MM.1S (cell line): ENCODE measurements around the gene PRDM12.

Experiments
- DNase-seq: peaks from one replicate; pipeline ENCODE4 v3.0.0-alpha.2; 2015
- H2AFZ ChIP-seq: fragments of 300-600 bp; sonication (generic); 2 replicates; pipeline ENCODE4 v1.6.0; 2016; ENCODE audit warnings: antibody characterized with exemption, low read length
- H3F3A ChIP-seq: fragments of 300-600 bp; sonication (generic); 2 replicates; pipeline ENCODE4 v1.6.1; 2016; ENCODE audit warnings: mild to moderate bottlenecking, antibody characterized with exemption, low read length, moderate library complexity, mixed read lengths; ENCODE audit not compliant: insufficient read depth
- H3K27ac ChIP-seq: fragments of 300-600 bp; sonication (generic); 2 replicates; pipeline ENCODE4 v1.5.1; 2016; ENCODE audit warnings: mild to moderate bottlenecking, low read length
- H3K27me3 ChIP-seq: fragments of 300-600 bp; sonication (generic); replicated peaks from 2 replicates; pipeline ENCODE4 v1.6.0; 2016; ENCODE audit warnings: low read length; ENCODE audit not compliant: insufficient read depth
- H3K36me3 ChIP-seq: fragments of 300-600 bp; sonication (generic); replicated peaks from 2 replicates; pipeline ENCODE4 v1.6.1; 2016; ENCODE audit warnings: mild to moderate bottlenecking, low read length, mixed read lengths; ENCODE audit not compliant: insufficient read depth
- H3K4me1 ChIP-seq: fragments of 300-600 bp; sonication (generic); 2 replicates; pipeline ENCODE4 v1.6.1; 2016; ENCODE audit warnings: low read length, mixed read lengths
- H3K4me2 ChIP-seq: fragments of 300-600 bp; sonication (generic); 2 replicates; pipeline ENCODE4 v1.6.0; 2016; ENCODE audit warnings: low read depth, low read length
- H3K4me3 ChIP-seq: fragments of 300-600 bp; sonication (generic); 2 replicates; pipeline ENCODE4 v1.5.1; 2016; ENCODE audit warnings: low read length, mixed read lengths
- H3K79me2 ChIP-seq: fragments of 300-600 bp; sonication (generic); 2 replicates; pipeline ENCODE4 v1.6.1; 2016; ENCODE audit warnings: mixed run types, low read length, mixed read lengths
- H3K9ac ChIP-seq: fragments of 300-600 bp; sonication (generic); 2 replicates; pipeline ENCODE4 v1.6.1; 2016; ENCODE audit warnings: low read length, mixed read lengths
- H3K9me2 ChIP-seq: fragments of 300-600 bp; sonication (generic); replicated peaks from 2 replicates; pipeline ENCODE4 v1.6.1; 2016; ENCODE audit warnings: mild to moderate bottlenecking, low read length, mixed read lengths; ENCODE audit not compliant: insufficient read depth
- H3K9me3 ChIP-seq: fragments of 300-600 bp; sonication (generic); replicated peaks from 2 replicates; pipeline ENCODE4 v1.6.1; 2016; ENCODE audit warnings: mild to moderate bottlenecking, low read length, mixed read lengths; ENCODE audit not compliant: insufficient read depth
- H4K20me1 ChIP-seq: fragments of 300-600 bp; sonication (generic); 2 replicates; pipeline ENCODE4 v1.6.1; 2016; ENCODE audit warnings: mild to moderate bottlenecking, low read length, moderate library complexity, mixed read lengths; ENCODE audit not compliant: insufficient read depth
- EZH2 ChIP-seq: fragments of 300-600 bp; sonication (generic); optimal IDR thresholded peaks from 2 replicates; pipeline ENCODE3; 2017; ENCODE audit warnings: low read depth, mild to moderate bottlenecking, antibody characterized with exemption, low read length, mixed read lengths
- EZH2phosphoT487 ChIP-seq: fragments of 300-600 bp; sonication (generic); IDR thresholded peaks from 2 replicates; pipeline ENCODE4 v1.6.1; 2018; ENCODE audit warnings: antibody characterized with exemption, low read length
- TF ChIP-seq, protein P1 (sequence below): fragments of 300-600 bp; sonication (generic); IDR thresholded peaks from 2 replicates; pipeline ENCODE4 v1.5.1; 2016; ENCODE audit warnings: antibody characterized with exemption, low read length, mixed read lengths

Gene PRDM12

DNA sequence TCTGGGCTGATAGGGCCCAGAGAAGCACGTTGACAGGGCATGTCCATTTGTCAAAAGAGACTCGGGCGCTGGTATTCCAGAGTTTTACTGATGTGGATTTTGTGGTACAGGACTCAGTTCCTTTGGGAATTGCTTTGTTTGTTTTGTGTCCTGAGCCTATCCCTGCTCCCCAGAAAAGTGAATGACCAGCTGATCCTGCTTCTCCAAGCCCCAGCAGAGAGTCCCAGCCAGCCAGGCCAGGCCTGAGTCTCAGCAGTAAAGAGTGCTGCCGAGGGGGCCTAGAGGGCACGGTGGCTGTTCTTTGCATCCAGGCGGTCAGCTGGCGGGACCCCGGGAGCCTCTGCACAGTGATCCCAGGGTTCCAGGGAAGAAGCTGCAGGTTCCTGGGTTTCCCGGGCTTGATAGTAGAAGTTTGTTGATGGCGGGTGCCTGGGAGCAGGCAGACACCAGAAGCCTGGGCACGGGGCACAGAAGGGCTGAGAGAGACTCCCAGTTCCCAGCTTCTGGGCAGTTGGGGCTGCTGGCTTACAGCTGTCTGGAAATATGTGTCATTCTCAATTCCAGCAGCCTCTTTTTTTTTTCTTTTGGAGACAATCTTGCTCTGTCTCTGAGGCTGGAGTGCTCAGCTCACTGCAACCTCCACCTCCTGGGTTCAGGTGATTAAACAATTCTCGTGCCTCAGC, 8.7 kb downstream of the PRDM12 start:
- no peak for DNase-seq
- no peaks in the 10 kb centered on the region for H3K9me3 ChIP-seq
- no peak overlapping the region for H2AFZ ChIP-seq
- no peaks in the 10 kb centered on the region for H3K79me2 ChIP-seq
- H3K4me3 ChIP-seq, result no peak overlapping the region
- no peaks in the 10 kb centered on the region for H3K36me3 ChIP-seq
- H3K9ac ChIP-seq, result no peak overlapping the region
- no peaks in the 10 kb centered on the region for H3K4me1 ChIP-seq
- no peak overlapping the region for H3K27ac ChIP-seq
- H4K20me1 ChIP-seq, result no peaks in the 10 kb centered on the region
- peaks cover 45% of the 10 kb centered on the region for H3K27me3 ChIP-seq
- TF ChIP-seq, protein P1, sequence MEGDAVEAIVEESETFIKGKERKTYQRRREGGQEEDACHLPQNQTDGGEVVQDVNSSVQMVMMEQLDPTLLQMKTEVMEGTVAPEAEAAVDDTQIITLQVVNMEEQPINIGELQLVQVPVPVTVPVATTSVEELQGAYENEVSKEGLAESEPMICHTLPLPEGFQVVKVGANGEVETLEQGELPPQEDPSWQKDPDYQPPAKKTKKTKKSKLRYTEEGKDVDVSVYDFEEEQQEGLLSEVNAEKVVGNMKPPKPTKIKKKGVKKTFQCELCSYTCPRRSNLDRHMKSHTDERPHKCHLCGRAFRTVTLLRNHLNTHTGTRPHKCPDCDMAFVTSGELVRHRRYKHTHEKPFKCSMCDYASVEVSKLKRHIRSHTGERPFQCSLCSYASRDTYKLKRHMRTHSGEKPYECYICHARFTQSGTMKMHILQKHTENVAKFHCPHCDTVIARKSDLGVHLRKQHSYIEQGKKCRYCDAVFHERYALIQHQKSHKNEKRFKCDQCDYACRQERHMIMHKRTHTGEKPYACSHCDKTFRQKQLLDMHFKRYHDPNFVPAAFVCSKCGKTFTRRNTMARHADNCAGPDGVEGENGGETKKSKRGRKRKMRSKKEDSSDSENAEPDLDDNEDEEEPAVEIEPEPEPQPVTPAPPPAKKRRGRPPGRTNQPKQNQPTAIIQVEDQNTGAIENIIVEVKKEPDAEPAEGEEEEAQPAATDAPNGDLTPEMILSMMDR, result no peak
- TF ChIP-seq EZH2 (no peak), EZH2phosphoT487 (no peak)
- H3K4me2 ChIP-seq, result no peak overlapping the region
- H3F3A ChIP-seq, result no peaks in the 10 kb centered on the region
- H3K9me2 ChIP-seq, result no peaks in the 10 kb centered on the region

DNA sequence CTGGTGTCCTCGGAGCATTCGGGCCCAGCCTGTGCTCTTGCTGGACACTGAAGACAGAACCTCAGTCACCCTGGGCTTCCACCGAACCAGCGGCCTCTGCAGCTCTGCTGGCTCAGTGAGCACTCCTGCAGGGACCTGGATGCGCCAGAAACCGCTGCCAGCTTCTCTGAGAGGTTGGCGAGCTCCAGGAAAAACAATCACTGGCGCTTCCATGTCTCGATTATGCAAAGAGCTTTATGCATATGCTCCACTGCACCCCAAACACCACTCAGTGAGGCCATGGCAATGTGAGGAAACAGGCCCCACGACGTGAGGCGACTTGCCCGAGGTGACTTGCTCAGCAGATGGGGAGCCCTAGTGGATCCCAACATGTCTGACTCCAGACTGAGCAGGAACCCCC, 11.0 kb downstream of the PRDM12 start:
- Histone ChIP-seq H3K9me3 (no peaks in the 10 kb centered on the region), H3K27me3 (peaks cover 51% of the 10 kb centered on the region), H2AFZ (no peak overlapping the region), H3K4me3 (no peak overlapping the region), H3K9ac (no peak overlapping the region), H3K4me1 (no peaks in the 10 kb centered on the region), H3F3A (no peaks in the 10 kb centered on the region), H3K36me3 (no peaks in the 10 kb centered on the region), H3K79me2 (no peaks in the 10 kb centered on the region), H3K4me2 (no peak overlapping the region), H4K20me1 (no peaks in the 10 kb centered on the region), H3K9me2 (no peaks in the 10 kb centered on the region), H3K27ac (no peak overlapping the region)
- DNase-seq, result no peak
- TF ChIP-seq EZH2phosphoT487 (no peak), EZH2 (no peak)
- TF ChIP-seq, protein P1, result no peak

DNA sequence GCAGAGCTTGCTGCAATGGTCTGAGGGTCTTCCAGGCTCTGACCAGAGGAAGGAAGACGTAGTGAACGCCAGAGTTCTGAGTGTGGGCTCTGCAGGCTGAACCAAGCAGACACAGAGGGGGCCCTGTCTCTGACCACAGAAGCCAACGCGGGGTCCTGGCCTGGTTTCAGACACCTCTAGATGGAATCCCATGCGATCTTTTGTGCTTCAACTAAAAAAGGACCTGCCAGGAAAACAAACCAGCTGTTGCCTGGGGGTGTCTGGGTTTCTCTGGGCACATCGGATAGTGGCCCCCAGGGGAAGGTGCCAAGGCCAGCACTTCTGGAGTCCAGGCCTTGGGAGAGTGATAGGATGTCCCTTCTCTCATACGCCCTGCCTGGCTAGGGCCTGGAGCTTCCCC, 12.9 kb downstream of the PRDM12 start:
- H3K79me2 ChIP-seq, result no peaks in the 10 kb centered on the region
- TF ChIP-seq EZH2, result no peak
- TF ChIP-seq, protein P1, result no peak
- no peak for TF ChIP-seq EZH2phosphoT487
- H3F3A ChIP-seq, result no peaks in the 10 kb centered on the region
- H3K4me2 ChIP-seq, result no peak overlapping the region
- no peaks in the 10 kb centered on the region for H3K36me3 ChIP-seq
- no peaks in the 10 kb centered on the region for H3K9me3 ChIP-seq
- H3K27me3 ChIP-seq, result peaks cover 49% of the 10 kb centered on the region
- H3K27ac ChIP-seq, result no peak overlapping the region
- H3K9ac ChIP-seq, result no peak overlapping the region
- no peak for DNase-seq
- no peak overlapping the region for H3K4me3 ChIP-seq
- H4K20me1 ChIP-seq, result no peaks in the 10 kb centered on the region
- H3K4me1 ChIP-seq, result no peaks in the 10 kb centered on the region
- H2AFZ ChIP-seq, result no peak overlapping the region
- H3K9me2 ChIP-seq, result no peaks in the 10 kb centered on the region
